C4-2B (cell line): ENCODE data around the gene ENG.

Source experiments
- H3K27ac ChIP-seq: fragments of 450-650 bp; 2 replicates; pipeline ENCODE4 v1.5.1; 2017
- ZFX ChIP-seq: fragments of 450-650 bp; IDR thresholded peaks from 2 replicates; pipeline ENCODE4 v1.6.1; 2017
- TF ChIP-seq, protein P1 (sequence below): fragments of 450-650 bp; conservative IDR thresholded peaks from 2 replicates; pipeline ENCODE4 v1.5.1; 2017; ENCODE audit warnings: mild to moderate bottlenecking

Gene ENG

GRCh38 chr9:127860260-127860659 lies 5.8 kb upstream of the ENG start:
- no peak overlapping the region for H3K27ac ChIP-seq
- TF ChIP-seq, protein P1, sequence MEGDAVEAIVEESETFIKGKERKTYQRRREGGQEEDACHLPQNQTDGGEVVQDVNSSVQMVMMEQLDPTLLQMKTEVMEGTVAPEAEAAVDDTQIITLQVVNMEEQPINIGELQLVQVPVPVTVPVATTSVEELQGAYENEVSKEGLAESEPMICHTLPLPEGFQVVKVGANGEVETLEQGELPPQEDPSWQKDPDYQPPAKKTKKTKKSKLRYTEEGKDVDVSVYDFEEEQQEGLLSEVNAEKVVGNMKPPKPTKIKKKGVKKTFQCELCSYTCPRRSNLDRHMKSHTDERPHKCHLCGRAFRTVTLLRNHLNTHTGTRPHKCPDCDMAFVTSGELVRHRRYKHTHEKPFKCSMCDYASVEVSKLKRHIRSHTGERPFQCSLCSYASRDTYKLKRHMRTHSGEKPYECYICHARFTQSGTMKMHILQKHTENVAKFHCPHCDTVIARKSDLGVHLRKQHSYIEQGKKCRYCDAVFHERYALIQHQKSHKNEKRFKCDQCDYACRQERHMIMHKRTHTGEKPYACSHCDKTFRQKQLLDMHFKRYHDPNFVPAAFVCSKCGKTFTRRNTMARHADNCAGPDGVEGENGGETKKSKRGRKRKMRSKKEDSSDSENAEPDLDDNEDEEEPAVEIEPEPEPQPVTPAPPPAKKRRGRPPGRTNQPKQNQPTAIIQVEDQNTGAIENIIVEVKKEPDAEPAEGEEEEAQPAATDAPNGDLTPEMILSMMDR, result no peak
- no peak for TF ChIP-seq ZFX

DNA sequence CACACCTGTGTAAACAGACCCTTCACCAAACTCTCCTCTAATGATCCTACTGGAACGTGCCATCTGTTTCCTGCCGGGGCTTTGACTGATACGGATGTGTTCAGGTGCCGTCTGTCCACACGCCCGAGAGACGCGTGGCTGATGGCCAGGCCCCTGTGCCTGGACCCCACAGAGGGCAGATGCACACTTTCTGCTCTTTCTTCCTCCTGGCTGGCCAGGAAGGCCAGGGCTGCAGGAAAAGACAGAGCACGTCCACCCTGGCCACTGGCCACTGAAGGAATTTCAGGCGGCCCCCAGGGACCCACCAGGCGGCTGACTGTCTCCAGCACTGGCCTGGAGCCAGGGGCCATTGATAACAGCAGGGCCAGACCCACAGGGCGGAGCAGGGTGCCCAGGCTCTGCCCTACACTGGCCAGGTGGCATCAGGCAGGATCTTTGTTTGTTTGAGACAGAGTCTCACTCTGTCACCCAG lies 3.6 kb upstream of the ENG start:
- no peak overlapping the region for H3K27ac ChIP-seq
- TF ChIP-seq, protein P1, result no peak
- TF ChIP-seq ZFX, result no peak

DNA sequence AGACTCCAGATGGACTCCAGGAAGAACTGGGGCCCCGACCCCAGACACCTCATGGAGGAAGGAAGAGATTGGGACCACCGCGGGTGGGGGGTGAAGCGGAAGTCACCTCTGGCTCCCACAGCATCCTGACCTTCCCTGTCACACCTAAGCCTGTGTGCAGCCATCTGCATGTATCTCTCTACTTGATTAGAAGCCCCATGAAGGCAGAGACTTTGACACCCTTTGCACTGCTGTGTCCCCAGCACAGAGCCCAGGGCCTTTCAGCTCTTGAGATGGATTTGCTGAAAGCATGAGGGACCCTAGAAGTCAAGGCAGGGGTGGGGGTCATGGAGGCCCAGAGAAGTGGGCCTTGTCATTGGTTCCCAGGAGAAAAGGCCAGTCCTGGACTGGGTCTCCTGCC lies 2.8 kb upstream of the ENG start:
- no peak overlapping the region for H3K27ac ChIP-seq
- TF ChIP-seq ZFX, result no peak
- TF ChIP-seq, protein P1, result no peak

DNA sequence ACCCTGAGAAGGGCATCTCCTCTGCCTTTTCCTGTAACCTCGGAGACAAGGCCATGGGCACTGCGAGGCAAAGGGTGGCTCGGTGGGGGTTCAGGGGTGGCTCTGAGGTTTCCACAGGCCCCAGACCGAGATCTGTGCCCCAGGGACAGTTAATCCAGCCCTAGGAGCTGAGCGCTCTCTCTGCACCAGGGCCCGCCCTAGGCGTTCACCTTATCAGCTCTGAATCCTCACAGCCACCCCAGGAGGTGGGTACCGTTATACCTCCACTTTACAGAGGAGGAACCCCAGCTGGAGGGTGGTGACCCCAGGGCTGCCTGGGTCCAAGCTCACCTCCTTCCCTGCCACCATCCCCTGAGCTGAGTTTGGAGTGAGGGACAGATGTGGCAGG lies 2.3 kb upstream of the ENG start:
- no peak overlapping the region for H3K27ac ChIP-seq
- TF ChIP-seq, protein P1, result no peak
- no peak for TF ChIP-seq ZFX

- no peak for TF ChIP-seq ZFX
- TF ChIP-seq, protein P1, result no peak
Measured at GRCh38 chr9:127856094-127856728, 1.8 kb upstream of the ENG start.

GRCh38 chr9:127855522-127855921 lies 1.1 kb upstream of the ENG start:
- TF ChIP-seq, protein P1, result no peak
- no peak for TF ChIP-seq ZFX
- H3K27ac ChIP-seq, result no peak overlapping the region

More at GRCh38 chr9:127856094-127856728, 1.8 kb upstream of the ENG start:
- no peak overlapping the region for H3K27ac ChIP-seq

DNA sequence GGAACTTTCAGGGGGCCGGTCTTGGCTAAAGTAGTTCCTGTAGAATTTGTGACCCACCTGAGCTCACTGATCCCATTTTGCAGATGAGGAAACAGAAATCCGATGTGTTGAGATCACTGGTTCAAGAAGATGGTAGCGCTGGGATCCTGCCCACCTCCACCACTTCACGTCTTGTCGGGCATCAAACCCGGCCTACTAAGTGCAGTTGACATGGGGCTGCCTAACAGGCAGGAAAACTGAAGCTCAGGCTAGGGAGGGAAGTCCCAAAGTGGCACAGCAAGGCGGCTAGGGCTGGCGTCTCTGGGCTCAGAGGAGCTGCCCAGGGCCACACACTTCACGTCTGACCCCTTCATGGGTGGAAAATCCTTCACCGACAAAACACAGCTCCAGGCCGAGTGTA lies 502 bp upstream of the ENG start:
- no peak overlapping the region for H3K27ac ChIP-seq
- TF ChIP-seq ZFX, result no peak
- TF ChIP-seq, protein P1, result no peak
